WTC11 (cell line): ENCODE results near the gene LRRFIP1. TPM values are rescaled to one million over a fixed set of nuclear protein-coding genes. Genes with fewer than 3 reads are reported as not detected.

Source experiments
- ATAC-seq: fragments of 200-7000 bp; cut with Tn5 transposase; 2 replicates; pipeline ENCODE4 v1.10.0; 2021; ENCODE audit warnings: mild to moderate bottlenecking, moderate library complexity
- CTCF ChIA-PET: fragments of 300-600 bp; sonication (Branson Sonifier 250); formaldehyde crosslinking; loops from one replicate; lab custom pipeline; 2021; ENCODE audit warnings: antibody characterized with exemption; lab: Charles Lee
- POLR2A ChIA-PET: fragments of 350-600 bp; sonication (Branson Sonifier 250); formaldehyde crosslinking; loops from one replicate; lab custom pipeline; 2021; ENCODE audit warnings: antibody characterized with exemption; lab: Charles Lee
- DNase-seq: peaks from one replicate; pipeline ENCODE4 v3.0.0; 2021; ENCODE audit warnings: low spot score
- H3K27ac Mint-ChIP-seq: 2 replicates; pipeline ENCODE4 v1.8.0; 2021; ENCODE audit warnings: mixed read lengths
- H3K27me3 Mint-ChIP-seq: 2 replicates; pipeline ENCODE4 v1.8.0; 2021; ENCODE audit warnings: low read depth, mild to moderate bottlenecking, moderate library complexity, mixed read lengths
- H3K36me3 Mint-ChIP-seq: 2 replicates; pipeline ENCODE4 v1.8.0; 2021; ENCODE audit warnings: mixed read lengths
- H3K4me1 Mint-ChIP-seq: 2 replicates; pipeline ENCODE4 v1.8.0; 2022; ENCODE audit warnings: mixed read lengths
- H3K4me3 Mint-ChIP-seq: 2 replicates; pipeline ENCODE4 v1.8.0; 2021; ENCODE audit warnings: mild to moderate bottlenecking, moderate library complexity, mixed read lengths
- H3K9me3 Mint-ChIP-seq: 2 replicates; pipeline ENCODE4 v1.8.0; 2021; ENCODE audit warnings: mixed read lengths
- ATF1 ChIP-seq: sonication (generic); formaldehyde crosslinking; IDR thresholded peaks from 2 replicates; pipeline ENCODE4 v1.8.1; 2023; ENCODE audit warnings: mild to moderate bottlenecking, moderate library complexity, missing genetic modification reagents
- ELF4 ChIP-seq: sonication (generic); formaldehyde crosslinking; IDR thresholded peaks from 2 replicates; pipeline ENCODE4 v1.8.1; 2022; ENCODE audit warnings: low read depth, mild to moderate bottlenecking, moderate library complexity, missing genetic modification reagents
- EMX1 ChIP-seq: fragments of 250-450 bp; sonication (Bioruptor Pico); IDR thresholded peaks from 2 replicates; pipeline ENCODE4 v1.8.0; 2021; ENCODE audit warnings: mild to moderate bottlenecking
- ESRRA ChIP-seq: sonication (generic); formaldehyde crosslinking; IDR thresholded peaks from 2 replicates; pipeline ENCODE4 v1.8.1; 2022; ENCODE audit warnings: mild to moderate bottlenecking, missing genetic modification reagents, borderline replicate concordance
- GTF2I ChIP-seq: fragments of 250-450 bp; sonication (Bioruptor Pico); conservative IDR thresholded peaks from 2 replicates; pipeline ENCODE4 v1.4.0; 2021; ENCODE audit warnings: mild to moderate bottlenecking
- HMGA2 ChIP-seq: fragments of 250-450 bp; sonication (Bioruptor Pico); IDR thresholded peaks from 2 replicates; pipeline ENCODE4 v1.4.0; 2021; ENCODE audit warnings: mild to moderate bottlenecking, moderate library complexity
- JUN ChIP-seq: sonication (generic); formaldehyde crosslinking; IDR thresholded peaks from 2 replicates; pipeline ENCODE4 v1.8.0; 2023; ENCODE audit warnings: mild to moderate bottlenecking, missing genetic modification reagents
- NFATC4 ChIP-seq: fragments of 250-450 bp; sonication (Bioruptor Pico); IDR thresholded peaks from 2 replicates; pipeline ENCODE4 v1.9.0; 2021; ENCODE audit warnings: mild to moderate bottlenecking
- NR3C1 ChIP-seq: sonication (generic); formaldehyde crosslinking; conservative IDR thresholded peaks from 2 replicates; pipeline ENCODE4 v1.8.1; 2023; ENCODE audit warnings: low read depth, mild to moderate bottlenecking, missing genetic modification reagents
- TEAD1 ChIP-seq: sonication (generic); formaldehyde crosslinking; IDR thresholded peaks from 2 replicates; pipeline ENCODE4 v1.8.0; 2022; ENCODE audit warnings: mild to moderate bottlenecking, missing genetic modification reagents
- ZNF138 ChIP-seq: sonication (generic); formaldehyde crosslinking; conservative IDR thresholded peaks from 2 replicates; pipeline ENCODE4 v1.8.1; 2022; ENCODE audit warnings: mild to moderate bottlenecking, moderate library complexity, missing genetic modification reagents
- ZNF317 ChIP-seq: sonication (generic); formaldehyde crosslinking; IDR thresholded peaks from 2 replicates; pipeline ENCODE4 v1.8.1; 2023; ENCODE audit warnings: low read depth, mild to moderate bottlenecking, moderate library complexity, missing genetic modification reagents, borderline replicate concordance
- total RNA-seq: library from RNA; stranded (reverse); gene quantifications from 3 replicates; pipeline ENCODE4 v1.2.3, GENCODE V29; 2021
- TF ChIP-seq, protein P1 (sequence below): sonication (generic); formaldehyde crosslinking; IDR thresholded peaks from 2 replicates; pipeline ENCODE4 v1.8.0; 2022; ENCODE audit warnings: mild to moderate bottlenecking, missing genetic modification reagents
- TF ChIP-seq, protein P2 (sequence below): sonication (generic); formaldehyde crosslinking; IDR thresholded peaks from 2 replicates; pipeline ENCODE4 v1.8.1; 2023; ENCODE audit warnings: mild to moderate bottlenecking, moderate library complexity, missing genetic modification reagents
- TF ChIP-seq, protein P3 (sequence below): sonication (generic); formaldehyde crosslinking; IDR thresholded peaks from 2 replicates; pipeline ENCODE4 v1.8.1; 2022; ENCODE audit warnings: low read depth, missing genetic modification reagents, borderline replicate concordance
- TF ChIP-seq, protein P4 (sequence below): sonication (generic); formaldehyde crosslinking; IDR thresholded peaks from 2 replicates; pipeline ENCODE4 v1.8.1; 2022; ENCODE audit warnings: mild to moderate bottlenecking, moderate library complexity, missing genetic modification reagents
- TF ChIP-seq, protein P5 (sequence below): sonication (generic); formaldehyde crosslinking; IDR thresholded peaks from 2 replicates; pipeline ENCODE4 v1.8.0; 2022; ENCODE audit warnings: missing genetic modification reagents
- TF ChIP-seq, protein P6 (sequence below): sonication (generic); formaldehyde crosslinking; IDR thresholded peaks from 2 replicates; pipeline ENCODE4 v1.8.0; 2022; ENCODE audit warnings: mild to moderate bottlenecking, missing genetic modification reagents
- TF ChIP-seq, protein P7 (sequence below): fragments of 250-450 bp; sonication (Bioruptor Pico); IDR thresholded peaks from 2 replicates; pipeline ENCODE4 v1.8.0; 2021; ENCODE audit warnings: mild to moderate bottlenecking
- TF ChIP-seq, protein P8 (sequence below): sonication (generic); formaldehyde crosslinking; IDR thresholded peaks from 2 replicates; pipeline ENCODE4 v1.8.1; 2023; ENCODE audit warnings: mild to moderate bottlenecking, missing genetic modification reagents, moderate library complexity
- TF ChIP-seq, protein P9 (sequence below): sonication (generic); formaldehyde crosslinking; IDR thresholded peaks from 2 replicates; pipeline ENCODE4 v1.8.0; 2022; ENCODE audit warnings: mild to moderate bottlenecking, missing genetic modification reagents

LRRFIP1 gene
- total RNA-seq, 1 experiment from 2014 or later = 88.4 TPM

DNA sequence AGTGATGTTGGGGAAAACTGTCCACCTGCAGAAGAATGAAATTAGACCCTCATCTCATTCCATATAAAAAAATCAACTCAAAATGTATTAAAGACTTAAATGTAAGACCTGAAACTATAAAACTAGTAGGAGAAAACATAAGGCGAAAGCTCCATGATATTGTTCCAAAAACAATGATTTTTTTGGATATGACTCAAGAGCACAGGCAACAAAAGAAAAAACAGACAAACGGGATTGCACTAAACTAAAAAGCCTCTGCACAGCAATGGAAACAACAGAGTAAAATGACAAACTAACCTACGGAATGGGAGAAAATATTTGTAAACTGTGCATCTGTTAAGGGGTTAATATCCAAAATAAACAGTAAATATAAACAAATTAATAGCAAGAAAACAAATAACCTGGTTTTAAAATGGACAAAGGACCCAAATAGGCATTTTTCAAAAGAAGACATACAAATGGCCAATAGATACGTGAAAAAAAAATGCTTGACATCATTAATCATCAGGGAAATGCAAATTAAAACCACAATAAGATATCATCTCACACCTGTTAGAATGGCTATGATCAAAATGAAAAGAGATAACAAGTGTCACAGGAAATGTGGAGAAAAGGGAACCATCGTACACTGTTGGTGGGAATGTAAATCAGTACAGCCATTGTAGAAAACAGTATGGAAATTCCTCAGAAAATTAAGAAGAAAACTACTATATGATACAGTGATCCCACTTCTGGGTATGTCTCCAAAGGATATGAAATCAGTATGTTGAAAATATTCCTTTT, 26.6 kb downstream of the LRRFIP1 start:
- H3K27ac Mint-ChIP-seq = no peak overlapping the region
- no peak for TF ChIP-seq ELF4 (CRISPR knock-in tag)
- TF ChIP-seq HMGA2 = no peak
- TF ChIP-seq, protein P1, sequence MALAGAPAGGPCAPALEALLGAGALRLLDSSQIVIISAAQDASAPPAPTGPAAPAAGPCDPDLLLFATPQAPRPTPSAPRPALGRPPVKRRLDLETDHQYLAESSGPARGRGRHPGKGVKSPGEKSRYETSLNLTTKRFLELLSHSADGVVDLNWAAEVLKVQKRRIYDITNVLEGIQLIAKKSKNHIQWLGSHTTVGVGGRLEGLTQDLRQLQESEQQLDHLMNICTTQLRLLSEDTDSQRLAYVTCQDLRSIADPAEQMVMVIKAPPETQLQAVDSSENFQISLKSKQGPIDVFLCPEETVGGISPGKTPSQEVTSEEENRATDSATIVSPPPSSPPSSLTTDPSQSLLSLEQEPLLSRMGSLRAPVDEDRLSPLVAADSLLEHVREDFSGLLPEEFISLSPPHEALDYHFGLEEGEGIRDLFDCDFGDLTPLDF (CRISPR knock-in tag) = no peak
- no peak for TF ChIP-seq NR3C1 (CRISPR knock-in tag)
- no peak for TF ChIP-seq EMX1
- TF ChIP-seq ATF1 (CRISPR knock-in tag) = no peak
- TF ChIP-seq JUN (CRISPR knock-in tag) = no peak
- TF ChIP-seq GTF2I (CRISPR knock-in tag) = no peak
- TF ChIP-seq, protein P2, sequence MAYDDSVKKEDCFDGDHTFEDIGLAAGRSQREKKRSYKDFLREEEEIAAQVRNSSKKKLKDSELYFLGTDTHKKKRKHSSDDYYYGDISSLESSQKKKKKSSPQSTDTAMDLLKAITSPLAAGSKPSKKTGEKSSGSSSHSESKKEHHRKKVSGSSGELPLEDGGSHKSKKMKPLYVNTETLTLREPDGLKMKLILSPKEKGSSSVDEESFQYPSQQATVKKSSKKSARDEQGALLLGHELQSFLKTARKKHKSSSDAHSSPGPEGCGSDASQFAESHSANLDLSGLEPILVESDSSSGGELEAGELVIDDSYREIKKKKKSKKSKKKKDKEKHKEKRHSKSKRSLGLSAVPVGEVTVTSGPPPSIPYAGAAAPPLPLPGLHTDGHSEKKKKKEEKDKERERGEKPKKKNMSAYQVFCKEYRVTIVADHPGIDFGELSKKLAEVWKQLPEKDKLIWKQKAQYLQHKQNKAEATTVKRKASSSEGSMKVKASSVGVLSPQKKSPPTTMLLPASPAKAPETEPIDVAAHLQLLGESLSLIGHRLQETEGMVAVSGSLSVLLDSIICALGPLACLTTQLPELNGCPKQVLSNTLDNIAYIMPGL = no peak
- TF ChIP-seq, protein P3, sequence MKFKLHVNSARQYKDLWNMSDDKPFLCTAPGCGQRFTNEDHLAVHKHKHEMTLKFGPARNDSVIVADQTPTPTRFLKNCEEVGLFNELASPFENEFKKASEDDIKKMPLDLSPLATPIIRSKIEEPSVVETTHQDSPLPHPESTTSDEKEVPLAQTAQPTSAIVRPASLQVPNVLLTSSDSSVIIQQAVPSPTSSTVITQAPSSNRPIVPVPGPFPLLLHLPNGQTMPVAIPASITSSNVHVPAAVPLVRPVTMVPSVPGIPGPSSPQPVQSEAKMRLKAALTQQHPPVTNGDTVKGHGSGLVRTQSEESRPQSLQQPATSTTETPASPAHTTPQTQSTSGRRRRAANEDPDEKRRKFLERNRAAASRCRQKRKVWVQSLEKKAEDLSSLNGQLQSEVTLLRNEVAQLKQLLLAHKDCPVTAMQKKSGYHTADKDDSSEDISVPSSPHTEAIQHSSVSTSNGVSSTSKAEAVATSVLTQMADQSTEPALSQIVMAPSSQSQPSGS (CRISPR knock-in tag) = no peak
- TF ChIP-seq ESRRA (CRISPR knock-in tag) = no peak
- no peak for TF ChIP-seq ZNF138 (CRISPR knock-in tag)
- TF ChIP-seq, protein P4, sequence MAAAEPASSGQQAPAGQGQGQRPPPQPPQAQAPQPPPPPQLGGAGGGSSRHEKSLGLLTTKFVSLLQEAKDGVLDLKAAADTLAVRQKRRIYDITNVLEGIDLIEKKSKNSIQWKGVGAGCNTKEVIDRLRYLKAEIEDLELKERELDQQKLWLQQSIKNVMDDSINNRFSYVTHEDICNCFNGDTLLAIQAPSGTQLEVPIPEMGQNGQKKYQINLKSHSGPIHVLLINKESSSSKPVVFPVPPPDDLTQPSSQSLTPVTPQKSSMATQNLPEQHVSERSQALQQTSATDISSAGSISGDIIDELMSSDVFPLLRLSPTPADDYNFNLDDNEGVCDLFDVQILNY (CRISPR knock-in tag) = no peak
- H3K4me1 Mint-ChIP-seq = peaks cover 8% of the 10 kb centered on the region
- ChIA-PET CTCF (interaction anchor here (0.9 kb wide), 1 partner anchor 19 kb away, joined by 3 read pairs; no protein-coding TSS in a partner anchor), POLR2A (no interaction called here)
- DNase-seq (no peak), ATAC-seq (no peak)
- H3K36me3 Mint-ChIP-seq = peaks cover 37% of the 10 kb centered on the region
- H3K4me3 Mint-ChIP-seq = no peak overlapping the region
- no peaks in the 10 kb centered on the region; the same call in 1 of the 2 replicates for H3K27me3 Mint-ChIP-seq
- peaks cover 25% of the 10 kb centered on the region for H3K9me3 Mint-ChIP-seq

DNA sequence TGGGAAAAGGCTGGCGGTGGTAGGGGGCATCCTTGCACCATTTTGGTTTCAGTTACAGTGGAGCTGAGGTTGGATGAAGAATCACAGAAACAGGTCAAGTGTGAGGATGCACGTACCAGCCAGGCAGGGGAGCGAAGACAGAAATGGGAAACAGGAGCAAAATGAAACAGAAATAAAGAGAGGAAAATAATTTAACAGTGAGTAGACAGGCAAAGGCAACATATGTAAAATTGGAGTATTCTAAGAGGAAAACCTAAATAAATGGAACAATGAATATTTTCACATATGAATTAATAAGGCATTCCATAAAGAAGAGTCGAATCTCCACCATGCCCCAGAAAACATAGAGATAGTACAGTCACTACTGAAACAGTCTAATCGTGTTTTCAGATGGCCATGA, 29.7 kb downstream of the LRRFIP1 start:
- CTCF ChIA-PET = no interaction called here
- H3K4me3 Mint-ChIP-seq = no peak overlapping the region
- H3K27ac Mint-ChIP-seq = no peak overlapping the region
- ATAC-seq = no peak
- POLR2A ChIA-PET = no interaction called here
- peaks cover 10% of the 10 kb centered on the region for H3K4me1 Mint-ChIP-seq
- no peaks in the 10 kb centered on the region for H3K27me3 Mint-ChIP-seq
- peaks cover 15% of the 10 kb centered on the region for H3K9me3 Mint-ChIP-seq
- H3K36me3 Mint-ChIP-seq = peaks cover 19% of the 10 kb centered on the region
- TF ChIP-seq ZNF317 (CRISPR knock-in tag) = no peak
- TF ChIP-seq, protein P5, sequence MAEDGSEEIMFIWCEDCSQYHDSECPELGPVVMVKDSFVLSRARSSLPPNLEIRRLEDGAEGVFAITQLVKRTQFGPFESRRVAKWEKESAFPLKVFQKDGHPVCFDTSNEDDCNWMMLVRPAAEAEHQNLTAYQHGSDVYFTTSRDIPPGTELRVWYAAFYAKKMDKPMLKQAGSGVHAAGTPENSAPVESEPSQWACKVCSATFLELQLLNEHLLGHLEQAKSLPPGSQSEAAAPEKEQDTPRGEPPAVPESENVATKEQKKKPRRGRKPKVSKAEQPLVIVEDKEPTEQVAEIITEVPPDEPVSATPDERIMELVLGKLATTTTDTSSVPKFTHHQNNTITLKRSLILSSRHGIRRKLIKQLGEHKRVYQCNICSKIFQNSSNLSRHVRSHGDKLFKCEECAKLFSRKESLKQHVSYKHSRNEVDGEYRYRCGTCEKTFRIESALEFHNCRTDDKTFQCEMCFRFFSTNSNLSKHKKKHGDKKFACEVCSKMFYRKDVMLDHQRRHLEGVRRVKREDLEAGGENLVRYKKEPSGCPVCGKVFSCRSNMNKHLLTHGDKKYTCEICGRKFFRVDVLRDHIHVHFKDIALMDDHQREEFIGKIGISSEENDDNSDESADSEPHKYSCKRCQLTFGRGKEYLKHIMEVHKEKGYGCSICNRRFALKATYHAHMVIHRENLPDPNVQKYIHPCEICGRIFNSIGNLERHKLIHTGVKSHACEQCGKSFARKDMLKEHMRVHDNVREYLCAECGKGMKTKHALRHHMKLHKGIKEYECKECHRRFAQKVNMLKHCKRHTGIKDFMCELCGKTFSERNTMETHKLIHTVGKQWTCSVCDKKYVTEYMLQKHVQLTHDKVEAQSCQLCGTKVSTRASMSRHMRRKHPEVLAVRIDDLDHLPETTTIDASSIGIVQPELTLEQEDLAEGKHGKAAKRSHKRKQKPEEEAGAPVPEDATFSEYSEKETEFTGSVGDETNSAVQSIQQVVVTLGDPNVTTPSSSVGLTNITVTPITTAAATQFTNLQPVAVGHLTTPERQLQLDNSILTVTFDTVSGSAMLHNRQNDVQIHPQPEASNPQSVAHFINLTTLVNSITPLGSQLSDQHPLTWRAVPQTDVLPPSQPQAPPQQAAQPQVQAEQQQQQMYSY (CRISPR knock-in tag) = no peak
- TF ChIP-seq, protein P6, sequence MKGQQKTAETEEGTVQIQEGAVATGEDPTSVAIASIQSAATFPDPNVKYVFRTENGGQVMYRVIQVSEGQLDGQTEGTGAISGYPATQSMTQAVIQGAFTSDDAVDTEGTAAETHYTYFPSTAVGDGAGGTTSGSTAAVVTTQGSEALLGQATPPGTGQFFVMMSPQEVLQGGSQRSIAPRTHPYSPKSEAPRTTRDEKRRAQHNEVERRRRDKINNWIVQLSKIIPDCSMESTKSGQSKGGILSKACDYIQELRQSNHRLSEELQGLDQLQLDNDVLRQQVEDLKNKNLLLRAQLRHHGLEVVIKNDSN (CRISPR knock-in tag) = no peak
- TF ChIP-seq, protein P7, sequence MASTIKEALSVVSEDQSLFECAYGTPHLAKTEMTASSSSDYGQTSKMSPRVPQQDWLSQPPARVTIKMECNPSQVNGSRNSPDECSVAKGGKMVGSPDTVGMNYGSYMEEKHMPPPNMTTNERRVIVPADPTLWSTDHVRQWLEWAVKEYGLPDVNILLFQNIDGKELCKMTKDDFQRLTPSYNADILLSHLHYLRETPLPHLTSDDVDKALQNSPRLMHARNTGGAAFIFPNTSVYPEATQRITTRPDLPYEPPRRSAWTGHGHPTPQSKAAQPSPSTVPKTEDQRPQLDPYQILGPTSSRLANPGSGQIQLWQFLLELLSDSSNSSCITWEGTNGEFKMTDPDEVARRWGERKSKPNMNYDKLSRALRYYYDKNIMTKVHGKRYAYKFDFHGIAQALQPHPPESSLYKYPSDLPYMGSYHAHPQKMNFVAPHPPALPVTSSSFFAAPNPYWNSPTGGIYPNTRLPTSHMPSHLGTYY (CRISPR knock-in tag) = no peak
- no peak for TF ChIP-seq TEAD1 (CRISPR knock-in tag)
- TF ChIP-seq, protein P8, sequence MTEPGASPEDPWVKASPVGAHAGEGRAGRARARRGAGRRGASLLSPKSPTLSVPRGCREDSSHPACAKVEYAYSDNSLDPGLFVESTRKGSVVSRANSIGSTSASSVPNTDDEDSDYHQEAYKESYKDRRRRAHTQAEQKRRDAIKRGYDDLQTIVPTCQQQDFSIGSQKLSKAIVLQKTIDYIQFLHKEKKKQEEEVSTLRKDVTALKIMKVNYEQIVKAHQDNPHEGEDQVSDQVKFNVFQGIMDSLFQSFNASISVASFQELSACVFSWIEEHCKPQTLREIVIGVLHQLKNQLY (CRISPR knock-in tag) = no peak
- TF ChIP-seq NFATC4 (CRISPR knock-in tag) = no peak
- TF ChIP-seq NR3C1 (CRISPR knock-in tag) = no peak
- TF ChIP-seq, protein P9, sequence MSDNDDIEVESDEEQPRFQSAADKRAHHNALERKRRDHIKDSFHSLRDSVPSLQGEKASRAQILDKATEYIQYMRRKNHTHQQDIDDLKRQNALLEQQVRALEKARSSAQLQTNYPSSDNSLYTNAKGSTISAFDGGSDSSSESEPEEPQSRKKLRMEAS (CRISPR knock-in tag) = no peak
- no peak for DNase-seq
